ENCODE data around the gene POLD3. TPM values are rescaled to one million over a fixed set of nuclear protein-coding genes. Genes with fewer than 3 reads are reported as not detected.

The POLD3 gene
- total RNA-seq, 1 donor from 2014 or later: 13.5 TPM

GRCh38 chr11:74551754-74552145 lies 40.6 kb upstream of the POLD3 start:
- DNase-seq (ENCODE audit: extremely low spot score in 2 of 2): no peak
- H3K27me3 ChIP-seq: no peaks in the 10 kb centered on the region
- intact Hi-C loops (cut with DNase I): no loop called here
- no peaks in the 10 kb centered on the region for H3K9me3 ChIP-seq
- no peak overlapping the region for H3K4me3 ChIP-seq
- no peaks in the 10 kb centered on the region for H3K36me3 ChIP-seq
- no peak overlapping the region for H3K27ac ChIP-seq
- peaks cover 14% of the 10 kb centered on the region for H3K4me1 ChIP-seq
- TF ChIP-seq, protein P1, sequence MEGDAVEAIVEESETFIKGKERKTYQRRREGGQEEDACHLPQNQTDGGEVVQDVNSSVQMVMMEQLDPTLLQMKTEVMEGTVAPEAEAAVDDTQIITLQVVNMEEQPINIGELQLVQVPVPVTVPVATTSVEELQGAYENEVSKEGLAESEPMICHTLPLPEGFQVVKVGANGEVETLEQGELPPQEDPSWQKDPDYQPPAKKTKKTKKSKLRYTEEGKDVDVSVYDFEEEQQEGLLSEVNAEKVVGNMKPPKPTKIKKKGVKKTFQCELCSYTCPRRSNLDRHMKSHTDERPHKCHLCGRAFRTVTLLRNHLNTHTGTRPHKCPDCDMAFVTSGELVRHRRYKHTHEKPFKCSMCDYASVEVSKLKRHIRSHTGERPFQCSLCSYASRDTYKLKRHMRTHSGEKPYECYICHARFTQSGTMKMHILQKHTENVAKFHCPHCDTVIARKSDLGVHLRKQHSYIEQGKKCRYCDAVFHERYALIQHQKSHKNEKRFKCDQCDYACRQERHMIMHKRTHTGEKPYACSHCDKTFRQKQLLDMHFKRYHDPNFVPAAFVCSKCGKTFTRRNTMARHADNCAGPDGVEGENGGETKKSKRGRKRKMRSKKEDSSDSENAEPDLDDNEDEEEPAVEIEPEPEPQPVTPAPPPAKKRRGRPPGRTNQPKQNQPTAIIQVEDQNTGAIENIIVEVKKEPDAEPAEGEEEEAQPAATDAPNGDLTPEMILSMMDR (IDR thresholded peaks at IDR 0.05): no peak
- TF ChIP-seq POLR2A (IDR thresholded peaks at IDR 0.05): no peak
- TF ChIP-seq POLR2AphosphoS5 (IDR thresholded peaks at IDR 0.05; ENCODE audit: insufficient read depth in 1 of 2, low read depth in 1 of 2): no peak

- H3K27ac ChIP-seq: no peak overlapping the region
- no peak for DNase-seq (ENCODE audit: extremely low spot score in 2 of 2)
- no peaks in the 10 kb centered on the region for H3K36me3 ChIP-seq
- H3K4me3 ChIP-seq: no peak overlapping the region
- no peaks in the 10 kb centered on the region for H3K4me1 ChIP-seq
- no peaks in the 10 kb centered on the region for H3K27me3 ChIP-seq
- TF ChIP-seq POLR2AphosphoS5 (IDR thresholded peaks at IDR 0.05; ENCODE audit: insufficient read depth in 1 of 2, low read depth in 1 of 2) (no peak), POLR2A (IDR thresholded peaks at IDR 0.05) (no peak)
- TF ChIP-seq, protein P1 (IDR thresholded peaks at IDR 0.05): no peak
- H3K9me3 ChIP-seq: no peaks in the 10 kb centered on the region
- intact Hi-C loops (cut with DNase I): no loop called here
Observed at GRCh38 chr11:74557526-74557925, 34.9 kb upstream of the POLD3 start.

GRCh38 chr11:74559110-74559933 lies 33.1 kb upstream of the POLD3 start:
- TF ChIP-seq POLR2A (IDR thresholded peaks at IDR 0.05) (no peak), POLR2AphosphoS5 (IDR thresholded peaks at IDR 0.05; ENCODE audit: insufficient read depth in 1 of 2, low read depth in 1 of 2) (no peak)
- Histone ChIP-seq H3K4me3 (no peak overlapping the region), H3K27me3 (no peaks in the 10 kb centered on the region), H3K27ac (no peak overlapping the region), H3K9me3 (no peaks in the 10 kb centered on the region), H3K36me3 (no peaks in the 10 kb centered on the region), H3K4me1 (no peaks in the 10 kb centered on the region)
- DNase-seq (ENCODE audit: extremely low spot score in 2 of 2): no peak
- intact Hi-C loops (cut with DNase I): no loop called here

DNA sequence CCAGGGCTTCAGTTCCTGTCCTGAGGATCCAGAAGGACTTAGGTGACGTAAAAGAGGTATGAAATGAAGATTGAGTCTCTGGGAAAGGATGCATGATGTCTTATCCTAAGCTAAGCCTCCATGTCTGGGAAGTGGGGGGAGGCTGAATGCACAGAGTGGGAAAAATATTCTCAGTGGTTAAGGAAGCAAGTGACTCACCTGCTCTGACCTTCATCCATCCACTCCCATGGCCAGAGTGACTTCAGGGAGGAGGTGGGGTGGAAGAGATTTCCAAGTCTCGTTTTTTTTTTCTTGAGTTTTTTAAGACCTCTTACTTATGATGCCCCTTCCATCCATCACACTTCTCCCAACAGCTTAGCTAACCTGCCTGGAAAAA lies 32.5 kb upstream of the POLD3 start:
- Histone ChIP-seq H3K9me3 (no peaks in the 10 kb centered on the region), H3K4me1 (no peaks in the 10 kb centered on the region), H3K4me3 (no peak overlapping the region), H3K27me3 (no peaks in the 10 kb centered on the region), H3K27ac (no peak overlapping the region), H3K36me3 (no peaks in the 10 kb centered on the region)
- intact Hi-C loops (cut with DNase I): no loop called here
- TF ChIP-seq, protein P1 (IDR thresholded peaks at IDR 0.05): no peak
- no peak for TF ChIP-seq POLR2A (IDR thresholded peaks at IDR 0.05)
- TF ChIP-seq POLR2AphosphoS5 (IDR thresholded peaks at IDR 0.05; ENCODE audit: insufficient read depth in 1 of 2, low read depth in 1 of 2): no peak
- DNase-seq (ENCODE audit: extremely low spot score in 2 of 2): no peak

DNA sequence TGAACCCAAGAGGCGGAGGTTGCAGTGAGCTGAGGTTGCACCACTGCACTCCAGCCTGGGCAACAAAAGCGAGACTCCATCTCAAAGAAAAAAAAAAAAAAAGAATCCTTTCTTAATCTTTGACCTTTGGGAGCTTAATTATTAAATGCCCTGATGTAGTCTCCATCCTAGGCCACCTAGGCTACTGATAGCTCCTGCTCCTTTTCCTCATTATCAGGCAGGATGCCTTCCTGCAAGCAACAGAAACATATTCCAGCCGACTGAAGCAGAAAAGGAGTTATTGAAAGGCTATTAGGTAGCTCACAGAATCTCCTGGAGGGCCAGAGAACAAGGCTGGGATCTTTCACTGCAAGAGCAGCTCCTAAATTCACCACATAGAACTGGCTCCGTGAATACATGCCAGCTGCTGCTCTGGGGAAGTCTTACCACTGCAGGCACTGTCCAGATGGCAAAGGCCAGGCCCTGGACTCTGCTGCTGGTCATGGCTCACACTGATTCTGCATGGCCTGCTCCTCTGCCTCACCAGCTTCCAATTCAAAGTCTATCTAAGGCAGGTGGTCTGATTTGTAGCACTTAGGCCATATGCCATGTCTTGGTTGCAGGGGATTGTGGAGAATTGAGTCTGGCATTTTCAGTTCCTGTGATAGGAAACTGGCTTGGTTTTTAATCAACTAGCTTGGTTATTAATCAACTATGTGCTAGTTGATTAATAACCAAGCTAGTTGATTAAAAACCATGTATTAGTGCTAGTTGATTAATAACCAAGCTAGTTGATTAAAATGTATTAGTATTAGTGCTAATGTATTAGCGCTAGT lies 26.0 kb upstream of the POLD3 start:
- Histone ChIP-seq H3K9me3 (no peaks in the 10 kb centered on the region), H3K4me1 (no peaks in the 10 kb centered on the region), H3K4me3 (no peak overlapping the region), H3K27ac (no peak overlapping the region), H3K36me3 (no peaks in the 10 kb centered on the region), H3K27me3 (no peaks in the 10 kb centered on the region)
- intact Hi-C loops (cut with DNase I): no loop called here
- TF ChIP-seq, protein P1 (IDR thresholded peaks at IDR 0.05): no peak
- TF ChIP-seq POLR2AphosphoS5 (IDR thresholded peaks at IDR 0.05; ENCODE audit: insufficient read depth in 1 of 2, low read depth in 1 of 2) (no peak), POLR2A (IDR thresholded peaks at IDR 0.05) (no peak)
- no peak for DNase-seq (ENCODE audit: extremely low spot score in 2 of 2)
